AG04449 (cell line): ENCODE data around the gene CMTR2.
"Not testable (repeated sequence)": the region's sequence is repeated elsewhere in the genome, so short reads cannot be mapped to it uniquely, and the experiment has no call there.

Experiments used
- CTCF ChIA-PET: fragments of 350-600 bp; formaldehyde crosslinking; extraction: SDS; loops from one replicate; lab custom pipeline; 2021; ENCODE audit warnings: antibody characterized with exemption; lab: Yijun Ruan, JAX
- POLR2A ChIA-PET: fragments of 400-600, 350-600 bp; formaldehyde crosslinking; extraction: SDS; loops from one replicate; lab custom pipeline; 2020; ENCODE audit warnings: antibody characterized with exemption, inconsistent platforms; lab: Yijun Ruan, JAX
- DNase-seq: peaks from one replicate; pipeline ENCODE4 v3.0.0-alpha.2; 2010; ENCODE audit warnings: low read depth, low spot score
- H3K4me3 ChIP-seq: 2 replicates; pipeline ENCODE4 v1.5.1; 2011; ENCODE audit warnings: low read depth, mild to moderate bottlenecking, control low read depth, low read length
- CTCF ChIP-seq: IDR thresholded peaks from one replicate; pipeline ENCODE4 v1.5.1; 2011; ENCODE audit warnings: mild to moderate bottlenecking, moderate library complexity, low read length, control low read depth, inconsistent platforms; ENCODE audit not compliant: insufficient read depth; ENCODE audit errors: missing control alignments

Gene CMTR2

DNA sequence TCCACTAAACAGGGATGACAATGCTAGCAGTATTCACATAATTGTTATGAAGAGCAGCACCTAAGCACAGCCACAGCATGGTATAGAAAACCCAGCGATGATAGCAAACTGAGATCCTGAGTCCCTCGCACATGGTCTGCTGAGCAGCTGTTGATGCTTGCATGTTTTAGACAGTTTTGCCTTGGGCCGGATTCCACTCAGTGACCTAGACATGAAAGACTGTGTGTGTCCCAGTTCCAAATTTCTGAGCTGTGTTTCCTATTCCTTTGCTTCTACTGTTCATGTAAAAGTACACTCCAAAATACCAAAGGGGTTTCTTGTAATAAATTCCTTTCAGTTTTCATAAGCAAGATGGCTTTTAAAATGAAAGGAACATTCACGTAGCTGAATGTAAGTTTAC, 30.8 kb upstream of the CMTR2 start:
- no peak for DNase-seq
- no peak overlapping the region for H3K4me3 ChIP-seq
- POLR2A ChIA-PET, result no interaction called here
- TF ChIP-seq CTCF, result no peak
- CTCF ChIA-PET, result interaction anchor here (0.9 to 1.5 kb wide), 2 partner anchors 38 to 43 kb away, joined by 3 read pairs; no protein-coding TSS in a partner anchor

- POLR2A ChIA-PET, result no interaction called here
- no peak for DNase-seq
- no peak for TF ChIP-seq CTCF
- CTCF ChIA-PET, result interaction anchor here (1.2 kb wide), 1 partner anchor 19 kb away, joined by 4 read pairs; no protein-coding TSS in a partner anchor
- H3K4me3 ChIP-seq, result no peak overlapping the region
These were observed 26.1 kb upstream of the CMTR2 start for GRCh38 chr16:71315269-71315668.

DNA sequence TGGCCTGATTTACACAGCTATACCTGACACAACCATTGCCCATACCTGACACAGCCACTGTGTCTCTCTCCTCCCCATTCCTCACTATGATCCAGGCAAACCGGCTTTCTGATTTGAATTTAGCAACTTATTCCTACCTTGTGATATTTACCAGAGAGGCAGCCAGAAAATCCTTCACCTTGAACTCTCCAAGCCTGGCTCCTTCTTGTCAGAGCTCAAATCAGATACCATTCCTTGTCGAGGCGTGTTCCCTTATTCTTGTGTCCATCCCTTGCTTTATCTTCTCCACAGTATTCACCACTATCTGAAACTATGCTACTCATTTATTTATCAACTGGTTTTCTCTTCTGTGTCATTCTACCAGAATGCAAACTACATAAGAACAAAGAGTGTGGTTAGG, 24.4 kb upstream of the CMTR2 start:
- H3K4me3 ChIP-seq, POLR2A ChIA-PET, CTCF ChIA-PET, DNase-seq: not testable (repeated sequence)

DNA sequence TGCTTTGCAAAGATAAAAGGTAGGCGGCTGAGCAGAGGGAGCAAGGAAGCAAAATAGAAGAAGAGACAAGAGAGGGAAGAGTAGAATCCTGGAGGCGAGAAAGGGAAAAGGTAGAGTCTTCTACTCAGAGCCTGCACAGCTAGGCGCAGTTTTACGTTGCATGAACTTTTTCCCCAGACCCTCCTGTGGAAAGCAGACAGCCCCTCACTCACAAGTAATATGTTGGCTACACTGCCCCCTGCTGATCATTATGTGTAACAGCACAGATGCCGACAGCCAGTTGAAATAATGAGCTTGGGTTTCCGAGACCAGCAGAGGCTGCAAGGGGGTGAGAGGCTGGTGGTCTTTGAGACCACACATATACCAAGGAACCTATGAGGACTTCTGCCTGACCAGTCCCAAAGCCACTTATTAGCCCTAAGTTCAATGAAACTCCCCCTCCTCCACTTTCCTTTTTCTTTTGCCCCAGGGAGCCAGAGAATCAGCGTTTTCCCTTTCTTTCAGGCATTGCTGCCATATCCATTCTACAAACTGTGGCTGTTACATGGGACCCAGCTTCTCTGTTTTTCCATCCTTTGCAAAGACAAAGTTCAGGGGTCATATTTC, 22.5 kb upstream of the CMTR2 start:
- CTCF ChIA-PET, result interaction anchor here (0.6 to 3.2 kb wide), 22 partner anchors 9 to 532 kb away, joined by 3 to 29 read pairs (median 4); no protein-coding TSS in a partner anchor
- DNase-seq, result no peak
- POLR2A ChIA-PET, result no interaction called here
- no peak overlapping the region for H3K4me3 ChIP-seq
- peak; percentile 71 for TF ChIP-seq CTCF

- POLR2A ChIA-PET, result no interaction called here
These were observed 14.7 kb upstream of the CMTR2 start for GRCh38 chr16:71303938-71304337.

GRCh38 chr16:71297341-71297634, 8.1 kb upstream of the CMTR2 start:
- ChIA-PET POLR2A (no interaction called here), CTCF (interaction anchor here (0.6 to 4.5 kb wide), 2 partner anchors 14 to 62 kb away, joined by 3 to 29 read pairs; partner anchors contain the start of gene CALB2)
- DNase-seq, result no peak
- TF ChIP-seq CTCF, result no peak
- H3K4me3 ChIP-seq, result no peak overlapping the region

More at GRCh38 chr16:71303938-71304337, 14.7 kb upstream of the CMTR2 start:
- TF ChIP-seq CTCF, result no peak
- DNase-seq, result no peak
- CTCF ChIA-PET, result no interaction called here
- no peak overlapping the region for H3K4me3 ChIP-seq
